ENCODE data around the gene METTL22. TPM values are rescaled to one million over a fixed set of nuclear protein-coding genes. Genes with fewer than 3 reads are reported as not detected.

METTL22 gene
- total and polyA plus RNA-seq, 8 donors = 8.8 to 186 (median 23.4) TPM

- Histone ChIP-seq H3K4me3 (no peak overlapping the region), H3K27me3 (no peaks in the 10 kb centered on the region), H3K9me3 (no peaks in the 10 kb centered on the region), H3K36me3 (no peaks in the 10 kb centered on the region), H3K27ac (no peak overlapping the region), H3K4me1 (peaks cover 12 to 27% (median 13%) of the 10 kb centered on the region in 4 donors)
- TF ChIP-seq POLR2A (IDR thresholded peaks at IDR 0.05) (no peak), CTCF (IDR thresholded peaks at IDR 0.05) (no peak)
- intact Hi-C loops (cut with DNase I; ENCODE audit: low total_unique reads) = no loop called here
- DNase-seq = no peak
- 42 to 76% (median 60%) methylated on average over 2 of the region's 2 CpGs for WGBS, 5 donors
Observed at GRCh38 chr16:8679151-8679550, 57.7 kb downstream of the METTL22 start.

- Histone ChIP-seq H3K36me3 (no peaks in the 10 kb centered on the region), H3K27ac (no peak overlapping the region), H3K4me1 (peaks cover 0 to 18% (median 6%) of the 10 kb centered on the region in 4 donors), H3K27me3 (no peaks in the 10 kb centered on the region), H3K9me3 (no peaks in the 10 kb centered on the region), H3K4me3 (no peak overlapping the region)
- WGBS, 5 donors = 81 to 87% (median 81%) methylated on average over 9 of the region's 9 CpGs
- intact Hi-C loops (cut with DNase I; ENCODE audit: low total_unique reads) = no loop called here
- no peak for DNase-seq
- no peak for TF ChIP-seq POLR2AphosphoS5 (IDR thresholded peaks at IDR 0.05)
- no peak for TF ChIP-seq CTCF (IDR thresholded peaks at IDR 0.05)
- no peak for TF ChIP-seq EP300 (IDR thresholded peaks at IDR 0.05)
- no peak for TF ChIP-seq POLR2A (IDR thresholded peaks at IDR 0.05)
Observed at GRCh38 chr16:8682551-8683259, 61.2 kb downstream of the METTL22 start.

- no peaks in the 10 kb centered on the region for H3K36me3 ChIP-seq
- DNase-seq = no peak
- H3K9me3 ChIP-seq = peaks cover 0 to under 1% (median 0%) of the 10 kb centered on the region in 4 donors
- intact Hi-C loops (cut with DNase I; ENCODE audit: low total_unique reads) = no loop called here
- peaks cover 0 to 13% (median 5%) of the 10 kb centered on the region in 4 donors for H3K4me1 ChIP-seq
- TF ChIP-seq EP300 (IDR thresholded peaks at IDR 0.05) = no peak
- no peak for TF ChIP-seq POLR2AphosphoS5 (IDR thresholded peaks at IDR 0.05)
- no peak for TF ChIP-seq CTCF (IDR thresholded peaks at IDR 0.05)
- no peak for TF ChIP-seq POLR2A (IDR thresholded peaks at IDR 0.05)
- H3K27me3 ChIP-seq = no peaks in the 10 kb centered on the region
- WGBS, 5 donors = 68 to 82% (median 72%) methylated on average over 4 of the region's 4 CpGs
- H3K27ac ChIP-seq = no peak overlapping the region
- H3K4me3 ChIP-seq = no peak overlapping the region
Observed at GRCh38 chr16:8683640-8684039, 62.1 kb downstream of the METTL22 start.

- no peak for TF ChIP-seq EP300 (IDR thresholded peaks at IDR 0.05)
- TF ChIP-seq POLR2AphosphoS5 (IDR thresholded peaks at IDR 0.05) = no peak
- no peak for TF ChIP-seq CTCF (IDR thresholded peaks at IDR 0.05)
- TF ChIP-seq POLR2A (IDR thresholded peaks at IDR 0.05) = no peak
- WGBS, 5 donors = 58 to 77% (median 62%) methylated on average over 3 of the region's 3 CpGs
- Histone ChIP-seq H3K27me3 (no peaks in the 10 kb centered on the region), H3K4me3 (no peak overlapping the region), H3K36me3 (peaks cover 0 to 12% (median 0%) of the 10 kb centered on the region in 4 donors), H3K9me3 (peaks cover 0 to 19% (median 12%) of the 10 kb centered on the region in 4 donors), H3K4me1 (peaks cover 0 to 8% (median 3%) of the 10 kb centered on the region in 4 donors), H3K27ac (no peak overlapping the region)
- DNase-seq = no peak
- intact Hi-C loops (cut with DNase I; ENCODE audit: low total_unique reads) = no loop called here
Observed at GRCh38 chr16:8685617-8686016, 64.1 kb downstream of the METTL22 start.
